SIG-M5 treated with dmso at 0.1 percent for 504 hours (cell line): Measurements from ENCODE around the gene TIPIN.
"Not testable (repeated sequence)": the region's sequence is repeated elsewhere in the genome, so short reads cannot be mapped to it uniquely, and the experiment has no call there.

Experiments
- DNase-seq: peaks from one replicate; lab custom pipeline; 2025; ENCODE audit not compliant: unreplicated experiment; lab: John Stamatoyannopoulos, UW

The TIPIN gene, protein sequence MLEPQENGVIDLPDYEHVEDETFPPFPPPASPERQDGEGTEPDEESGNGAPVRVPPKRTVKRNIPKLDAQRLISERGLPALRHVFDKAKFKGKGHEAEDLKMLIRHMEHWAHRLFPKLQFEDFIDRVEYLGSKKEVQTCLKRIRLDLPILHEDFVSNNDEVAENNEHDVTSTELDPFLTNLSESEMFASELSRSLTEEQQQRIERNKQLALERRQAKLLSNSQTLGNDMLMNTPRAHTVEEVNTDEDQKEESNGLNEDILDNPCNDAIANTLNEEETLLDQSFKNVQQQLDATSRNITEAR

DNA sequence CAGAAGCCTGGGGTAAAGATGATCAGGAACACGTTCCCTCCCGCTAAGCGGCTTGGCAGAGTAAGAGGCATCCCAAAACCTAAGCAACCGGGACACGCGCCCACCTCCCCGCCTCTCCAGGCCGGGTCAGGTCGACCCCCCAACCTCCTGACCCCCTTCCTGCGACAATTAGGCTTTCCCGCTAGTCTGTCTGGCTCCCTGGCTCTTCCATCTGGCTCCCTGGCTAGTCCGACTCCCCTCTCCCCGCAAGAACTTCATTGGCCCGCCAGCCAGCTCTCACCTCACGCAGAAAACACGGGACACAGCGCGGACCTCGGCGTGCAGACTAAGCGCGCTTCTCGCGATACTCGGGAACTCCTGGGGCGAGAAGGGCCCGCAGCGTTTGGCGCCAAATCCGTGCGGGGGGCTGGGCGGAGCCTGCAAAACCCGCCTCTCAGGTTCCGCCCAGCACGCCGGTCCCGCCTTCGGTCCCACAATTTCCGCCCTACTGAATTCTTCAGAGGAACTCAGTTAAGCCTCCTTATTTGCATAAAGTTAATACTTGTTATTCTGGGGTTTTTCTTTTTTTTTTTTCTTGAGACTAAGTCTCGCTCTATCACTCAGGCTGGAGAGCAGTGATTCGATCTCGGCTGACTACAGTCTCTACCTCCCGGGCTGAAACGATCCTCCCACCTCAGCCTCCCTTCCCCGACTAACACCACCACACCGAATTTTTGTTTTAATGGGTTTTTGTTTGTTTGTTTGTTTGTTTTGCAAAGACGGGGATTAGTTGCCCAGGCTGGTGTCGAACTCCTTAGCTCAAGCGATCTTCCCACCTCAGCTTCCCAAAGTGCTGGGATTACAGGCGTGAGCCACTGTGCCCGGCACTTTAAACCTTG, at the start of gene TIPIN:
TSS of gene TIPIN (minus strand) at position 327 of the 878 bp plus-strand sequence. CDS start 3,738 bp downstream, outside the sequence.
- peak; percentile 94 for DNase-seq

DNA sequence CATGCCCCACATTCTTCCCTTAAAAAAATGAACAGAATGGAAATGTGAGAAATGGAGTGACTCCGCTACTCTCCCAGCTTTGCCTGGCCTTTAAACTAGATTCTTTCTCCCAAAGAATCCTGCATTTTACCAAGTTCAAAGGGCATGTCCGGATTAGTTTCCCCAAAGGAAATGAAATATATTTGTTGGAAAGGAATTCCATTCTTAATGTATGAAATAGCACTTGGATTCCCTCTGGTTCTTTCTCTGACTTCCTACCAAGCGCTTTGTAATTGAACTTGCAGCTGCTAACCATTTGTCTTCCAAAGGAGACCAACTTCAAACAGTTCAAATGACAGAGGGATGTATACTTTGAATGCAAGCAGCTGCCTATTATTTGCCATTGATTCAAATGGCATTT, 49.1 kb upstream of the TIPIN start:
- DNase-seq = no peak

DNA sequence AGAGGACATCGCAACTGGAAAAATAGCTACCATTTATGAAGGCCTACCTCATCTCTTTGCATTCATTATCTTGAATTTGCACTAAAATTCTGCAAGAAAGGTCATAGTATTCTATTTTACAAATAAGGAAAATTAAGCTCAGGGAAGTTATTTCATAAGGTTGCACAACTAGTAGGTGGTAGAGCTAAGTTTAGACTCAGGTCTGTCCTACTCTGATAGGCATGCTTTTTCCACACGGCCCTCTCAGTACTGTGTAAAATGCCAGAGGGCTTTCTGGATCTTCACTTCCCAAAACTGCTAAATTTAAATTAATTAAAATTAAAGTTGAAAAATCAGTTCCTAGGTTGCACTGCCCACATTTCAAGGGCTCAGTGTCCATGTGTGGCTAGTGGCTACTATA, 48.5 kb upstream of the TIPIN start:
- no peak for DNase-seq

DNA sequence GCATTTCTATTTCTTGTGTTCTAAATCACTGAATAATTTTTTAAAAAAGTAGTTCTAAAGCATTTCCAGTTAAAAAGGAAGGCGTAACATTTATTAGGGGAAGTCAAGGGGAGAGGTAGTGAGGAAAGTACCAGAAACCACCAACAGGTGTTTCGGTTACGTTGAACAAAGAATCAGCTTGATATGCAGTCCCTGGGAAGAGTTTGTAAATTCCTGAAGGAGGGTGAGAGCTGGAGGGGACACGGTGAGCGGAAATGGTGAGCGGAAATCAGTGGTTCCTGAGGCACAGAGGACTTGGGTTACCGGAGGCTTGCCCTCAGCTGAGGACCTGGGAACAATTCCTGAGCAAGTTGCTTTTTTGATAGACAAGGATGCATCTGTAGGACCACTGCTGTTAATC, 48.0 kb upstream of the TIPIN start:
- DNase-seq = no peak

DNA sequence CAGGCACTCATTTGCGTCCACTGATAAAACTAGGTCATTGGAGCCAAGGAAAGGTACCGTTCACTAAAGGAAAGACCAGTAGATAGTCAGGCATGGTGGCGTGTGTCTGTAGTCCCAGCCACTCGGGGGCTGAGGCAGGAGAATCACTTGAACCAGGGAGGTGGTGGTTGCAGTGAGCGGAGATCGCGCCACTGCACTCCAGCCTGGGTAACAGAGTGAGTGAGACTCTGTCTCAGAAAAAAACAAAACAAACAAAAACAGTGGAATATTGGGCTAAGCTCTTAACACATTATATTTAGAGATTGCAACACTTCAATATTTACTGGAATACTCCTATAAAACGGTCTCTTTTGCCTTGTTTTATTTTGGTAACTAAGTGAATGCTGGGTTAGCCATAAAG, 47.6 kb upstream of the TIPIN start:
- DNase-seq = no peak

DNA sequence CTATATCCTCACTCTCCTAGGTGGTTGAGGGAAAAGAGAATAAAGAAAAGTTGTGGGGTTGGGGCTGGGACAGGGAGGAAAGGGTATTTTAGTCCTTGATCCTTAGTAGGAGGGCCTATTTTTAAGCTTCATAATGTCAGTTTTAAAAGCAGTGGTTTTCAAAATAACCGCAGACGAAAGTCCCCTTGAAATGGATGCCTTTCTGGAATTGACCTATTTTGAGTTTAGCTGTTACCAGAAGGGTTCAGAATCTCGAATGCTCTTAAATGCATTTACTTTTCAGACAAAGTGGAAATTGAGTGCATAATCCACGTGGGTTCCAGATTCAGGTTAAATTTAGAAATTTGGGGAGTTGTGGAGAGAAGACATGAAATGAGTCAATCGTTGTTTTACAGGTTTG, 46.8 kb upstream of the TIPIN start:
- DNase-seq = no peak

DNA sequence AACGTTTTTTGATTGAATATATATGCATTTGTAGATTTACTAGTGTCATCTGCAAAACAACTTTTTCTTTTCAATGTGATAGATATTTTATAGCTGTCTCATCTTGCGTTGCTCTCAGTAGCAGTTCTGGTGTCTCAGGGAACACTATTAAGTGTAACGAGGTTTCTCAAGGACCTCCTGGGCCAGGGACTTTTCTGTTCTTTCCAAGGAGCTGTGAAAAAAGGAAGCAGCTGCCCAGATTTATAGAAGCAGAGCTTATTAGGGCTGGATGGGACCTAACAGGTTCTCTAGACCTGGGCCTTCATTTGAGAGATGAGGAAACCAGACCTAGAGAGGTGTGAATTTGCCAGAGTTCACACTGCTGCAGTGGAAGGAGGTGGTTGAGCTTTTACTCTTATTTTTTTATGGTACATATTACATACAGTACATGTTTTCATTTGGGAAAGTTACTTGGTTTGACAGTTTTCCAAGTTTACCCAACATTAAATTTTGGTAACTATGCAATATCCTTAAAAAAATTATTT, 46.3 kb upstream of the TIPIN start:
- no peak for DNase-seq

DNA sequence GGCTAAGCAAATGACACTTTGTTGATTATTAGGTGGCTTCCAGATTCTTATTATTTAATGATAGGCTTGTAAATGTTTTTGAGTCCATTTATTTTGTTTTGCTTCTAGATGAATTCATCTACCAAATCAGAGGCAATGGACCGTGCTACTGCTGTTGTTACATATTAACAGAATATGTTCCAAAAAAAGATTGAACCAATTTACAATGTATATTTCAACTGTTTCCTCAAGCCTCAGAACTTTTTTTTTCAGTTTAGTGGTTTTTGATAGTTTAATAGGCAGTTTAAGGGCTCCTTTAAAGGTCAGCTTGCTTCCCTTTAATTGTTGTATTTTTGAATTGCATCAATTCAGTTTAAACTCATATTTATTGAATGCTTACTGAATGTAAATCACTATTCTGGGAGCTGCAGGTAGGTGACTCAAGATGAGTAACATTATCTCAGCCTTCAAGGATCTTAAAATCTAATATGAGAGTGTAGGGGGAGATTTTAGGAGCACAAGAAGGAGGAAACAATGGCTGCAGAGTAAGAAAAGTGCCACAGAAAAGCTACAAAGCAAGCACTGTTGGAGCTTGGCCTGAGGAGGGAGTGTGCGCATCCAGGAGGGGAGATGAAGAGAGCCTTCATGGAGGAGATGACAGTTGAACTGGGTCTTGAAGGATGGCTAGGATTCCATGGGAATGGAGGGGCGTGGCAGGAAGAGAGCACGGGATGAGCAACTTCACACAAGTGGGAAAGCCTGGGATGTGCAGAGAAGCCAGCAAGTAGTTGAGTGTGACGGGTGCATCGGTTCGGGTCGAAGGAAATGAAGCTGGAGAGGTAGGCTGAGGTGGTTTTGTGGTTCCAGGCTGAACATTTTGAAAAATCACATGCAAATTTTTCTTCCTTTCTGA, 44.9 kb upstream of the TIPIN start:
- DNase-seq = no peak

DNA sequence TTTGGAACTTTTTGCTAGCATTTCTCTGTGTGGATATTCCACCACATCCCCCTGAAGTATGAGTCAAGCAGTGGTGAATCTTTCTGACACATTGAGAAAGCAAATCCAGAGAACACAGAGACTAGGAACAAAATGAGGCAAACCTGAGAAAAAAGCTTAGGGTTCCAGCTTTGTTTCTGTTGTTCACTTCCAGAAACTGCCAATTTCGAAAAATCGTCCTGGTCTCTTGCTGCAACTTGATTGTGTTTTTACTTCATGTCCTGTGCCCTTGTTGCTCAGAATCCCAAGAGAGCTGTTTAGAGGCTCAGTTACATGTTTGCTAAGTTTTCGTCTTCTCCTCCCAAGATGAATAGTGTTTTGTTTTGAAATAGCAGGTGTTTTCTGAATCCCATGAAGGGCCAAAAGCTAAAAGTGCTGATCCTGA, 43.9 kb upstream of the TIPIN start:
- DNase-seq = no peak

DNA sequence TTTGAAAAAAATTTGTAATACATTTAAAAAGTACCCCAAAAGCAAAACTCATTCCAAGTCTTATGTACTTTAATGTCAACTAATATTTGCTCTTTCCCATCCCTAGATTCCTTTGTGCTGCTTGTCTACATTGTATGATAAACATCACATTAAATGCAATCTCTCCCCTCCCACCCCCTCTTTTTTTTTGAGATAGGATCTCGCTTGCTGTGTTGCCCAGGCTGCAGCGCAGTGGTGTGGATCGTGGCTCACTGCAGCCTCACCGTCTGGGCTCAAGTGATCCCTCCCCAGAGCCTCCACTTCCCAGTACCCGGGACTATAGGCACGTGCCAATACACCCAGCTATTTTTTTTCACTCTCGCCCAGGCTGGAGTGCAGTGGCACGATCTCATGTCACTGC, 42.8 kb upstream of the TIPIN start:
- no peak for DNase-seq

DNA sequence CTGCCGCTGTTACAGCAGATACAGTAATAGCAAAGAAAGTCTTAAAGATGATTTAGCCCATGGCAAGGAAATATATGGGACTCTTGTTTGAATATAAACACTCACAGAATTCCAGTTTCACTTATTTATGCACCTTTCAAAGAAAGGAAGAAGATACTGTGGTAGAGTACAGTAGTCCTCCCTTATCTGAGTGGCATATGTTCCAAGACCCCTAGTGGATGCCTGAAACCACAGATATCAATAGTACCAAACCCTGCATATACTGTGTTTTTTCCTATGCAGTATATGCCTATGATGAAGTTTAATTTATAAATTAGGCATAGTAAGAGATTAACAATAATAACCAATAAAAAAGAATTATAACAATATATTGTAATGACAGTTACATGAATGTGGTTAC, 38.4 kb upstream of the TIPIN start:
- no peak for DNase-seq

DNA sequence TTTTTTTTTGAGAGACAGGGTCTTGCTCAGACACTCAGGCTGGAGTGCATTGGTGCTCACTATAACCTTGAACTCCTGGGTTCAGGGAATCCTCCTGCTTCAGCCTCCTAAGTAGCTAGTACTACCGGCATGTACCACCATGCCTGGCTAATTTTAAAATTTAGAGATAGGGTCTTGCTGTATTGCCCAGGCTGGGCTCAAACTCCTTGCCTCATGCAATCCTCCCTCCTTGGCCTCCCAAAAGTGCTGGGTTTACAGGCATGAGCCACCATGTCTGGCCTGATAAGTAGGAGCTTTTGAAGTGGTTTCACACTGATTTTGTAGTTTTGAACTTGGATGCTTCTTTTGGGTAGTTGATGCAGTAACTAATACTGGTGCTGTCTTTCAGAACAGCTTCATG, 38.0 kb upstream of the TIPIN start:
- no peak for DNase-seq

DNA sequence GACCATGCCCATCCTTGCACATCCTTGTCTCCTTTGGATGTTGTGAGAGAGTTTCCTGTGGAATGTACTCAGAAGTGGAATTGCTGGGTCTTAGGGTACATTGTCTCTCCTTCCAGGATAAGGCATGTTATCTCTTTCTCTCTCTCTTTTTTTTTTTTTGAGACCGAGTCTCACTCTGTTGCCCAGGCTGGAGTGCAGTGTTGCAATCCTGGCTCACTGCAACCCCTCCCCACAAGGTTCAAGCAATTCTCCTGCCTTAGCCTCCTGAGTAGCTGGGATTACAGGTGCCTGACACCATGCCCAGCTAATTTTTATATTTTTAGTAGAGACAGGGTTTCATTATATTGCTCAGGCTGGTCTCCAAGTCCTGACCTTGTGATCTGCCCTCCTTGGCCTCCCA, 36.6 kb upstream of the TIPIN start:
- DNase-seq = not testable (repeated sequence)

DNA sequence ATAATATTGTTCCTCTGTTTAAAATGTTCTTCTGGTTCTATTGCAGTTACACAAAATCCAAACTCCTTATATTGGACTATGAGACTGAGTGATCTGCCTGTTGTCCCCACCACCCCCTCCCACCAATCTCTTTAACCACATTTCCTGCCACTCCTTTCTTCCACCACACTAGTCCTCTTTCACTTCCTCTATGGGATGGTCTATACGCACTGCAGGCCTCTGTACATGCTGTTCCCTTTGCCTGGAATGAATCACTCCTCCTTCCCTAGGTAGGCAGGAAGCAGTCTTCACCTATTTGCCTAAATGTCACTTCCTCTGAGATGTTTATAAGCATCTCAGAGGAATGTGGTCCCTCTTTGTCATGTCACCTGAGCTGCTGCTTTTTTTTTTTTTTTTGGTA, 34.2 kb upstream of the TIPIN start:
- DNase-seq = peak; percentile 91

DNA sequence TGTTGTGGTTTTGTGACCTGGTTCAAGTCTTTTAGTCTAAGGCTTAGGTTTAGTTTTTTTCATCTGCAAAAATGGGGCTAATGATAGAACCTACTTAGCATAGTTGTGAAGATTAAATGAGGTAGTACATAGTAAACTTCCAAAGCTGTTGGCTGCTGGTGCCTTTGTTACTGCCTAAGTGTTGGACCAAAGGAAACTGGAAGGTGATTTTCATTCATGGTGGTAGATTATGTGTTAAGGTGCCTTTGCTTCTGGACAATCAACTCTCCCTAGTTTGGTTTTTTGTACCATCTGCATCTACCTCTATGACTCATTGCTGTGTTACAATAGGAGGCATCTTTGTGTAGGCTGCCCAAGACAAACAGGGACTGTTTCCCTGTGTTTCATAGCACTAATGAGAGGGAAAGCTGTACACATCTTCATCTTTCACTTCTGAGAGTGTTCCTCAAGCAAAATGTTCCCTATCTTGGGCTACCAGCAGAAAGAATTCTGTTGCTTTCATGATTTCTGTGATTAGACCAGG, 33.4 kb upstream of the TIPIN start:
- DNase-seq = peak; percentile 26

DNA sequence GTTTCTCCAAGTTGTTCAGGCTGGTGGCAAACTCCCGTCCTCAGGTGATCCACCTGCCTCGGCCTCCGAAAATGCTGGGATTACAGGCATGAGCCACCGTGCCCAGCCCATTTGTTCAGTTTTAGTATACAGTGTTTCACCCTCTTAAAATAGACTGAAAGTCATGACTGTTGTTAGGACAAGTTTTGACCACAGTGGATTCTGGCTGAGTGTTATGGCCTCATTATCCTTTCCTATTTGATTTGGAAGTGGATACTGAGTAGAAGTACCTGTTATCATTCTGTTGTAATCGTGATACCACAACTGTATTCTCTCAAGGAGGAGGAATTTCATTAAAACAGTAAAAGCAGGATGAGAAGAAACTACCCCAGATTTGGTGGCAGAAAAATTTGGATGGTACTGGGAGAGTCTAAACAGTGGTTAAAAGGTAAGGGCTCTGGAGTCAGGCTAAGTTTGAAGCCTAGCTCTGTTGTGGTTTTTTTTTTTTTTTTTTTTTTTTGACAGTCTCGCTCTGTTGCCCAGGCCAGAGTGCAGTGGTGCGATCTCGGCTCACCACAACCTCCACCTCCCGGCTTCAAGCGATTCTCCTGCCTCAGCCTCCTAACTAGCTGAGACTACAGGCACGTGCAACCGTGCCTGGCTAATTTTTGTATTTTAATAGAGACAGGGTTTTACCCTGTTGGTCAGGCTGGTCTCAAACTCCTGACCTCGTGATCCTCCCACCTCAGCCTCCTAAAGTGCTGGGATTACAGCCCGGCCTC, 32.8 kb upstream of the TIPIN start:
- no peak for DNase-seq

DNA sequence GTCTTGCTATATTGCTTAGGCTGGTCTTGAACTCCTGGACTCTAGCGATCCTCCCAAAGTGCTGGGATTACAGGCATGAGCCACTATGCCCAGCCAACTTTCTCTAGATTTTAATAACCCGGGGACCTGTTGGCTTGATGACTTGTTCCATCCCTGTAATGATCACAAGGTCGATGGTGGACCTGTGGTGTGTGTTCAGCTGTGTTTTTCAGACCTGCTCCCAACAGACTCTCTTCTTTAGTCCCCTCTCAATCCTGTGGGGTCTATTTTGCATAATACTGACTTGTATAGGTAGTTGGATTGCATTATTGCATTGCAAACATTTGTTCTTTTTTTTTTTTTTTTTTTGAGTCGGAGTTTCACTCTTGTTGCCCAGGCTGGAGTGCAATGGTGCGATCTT, 32.1 kb upstream of the TIPIN start:
- DNase-seq = no peak

DNA sequence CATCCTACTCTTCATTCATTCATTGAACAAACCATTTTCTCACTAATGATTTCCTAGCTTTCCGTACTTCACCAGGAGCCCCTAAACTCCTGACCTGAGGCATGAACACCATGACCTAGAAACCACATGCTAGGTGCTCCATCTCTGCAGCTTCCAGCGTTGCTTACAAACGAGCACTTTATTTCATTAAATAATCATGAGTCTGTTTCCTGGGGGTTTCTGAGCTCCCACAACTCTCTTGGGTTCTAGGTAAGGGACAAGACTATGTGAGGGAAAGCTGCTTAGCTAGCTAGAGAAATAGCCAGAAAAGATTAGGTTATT, 31.5 kb upstream of the TIPIN start:
- DNase-seq = no peak

DNA sequence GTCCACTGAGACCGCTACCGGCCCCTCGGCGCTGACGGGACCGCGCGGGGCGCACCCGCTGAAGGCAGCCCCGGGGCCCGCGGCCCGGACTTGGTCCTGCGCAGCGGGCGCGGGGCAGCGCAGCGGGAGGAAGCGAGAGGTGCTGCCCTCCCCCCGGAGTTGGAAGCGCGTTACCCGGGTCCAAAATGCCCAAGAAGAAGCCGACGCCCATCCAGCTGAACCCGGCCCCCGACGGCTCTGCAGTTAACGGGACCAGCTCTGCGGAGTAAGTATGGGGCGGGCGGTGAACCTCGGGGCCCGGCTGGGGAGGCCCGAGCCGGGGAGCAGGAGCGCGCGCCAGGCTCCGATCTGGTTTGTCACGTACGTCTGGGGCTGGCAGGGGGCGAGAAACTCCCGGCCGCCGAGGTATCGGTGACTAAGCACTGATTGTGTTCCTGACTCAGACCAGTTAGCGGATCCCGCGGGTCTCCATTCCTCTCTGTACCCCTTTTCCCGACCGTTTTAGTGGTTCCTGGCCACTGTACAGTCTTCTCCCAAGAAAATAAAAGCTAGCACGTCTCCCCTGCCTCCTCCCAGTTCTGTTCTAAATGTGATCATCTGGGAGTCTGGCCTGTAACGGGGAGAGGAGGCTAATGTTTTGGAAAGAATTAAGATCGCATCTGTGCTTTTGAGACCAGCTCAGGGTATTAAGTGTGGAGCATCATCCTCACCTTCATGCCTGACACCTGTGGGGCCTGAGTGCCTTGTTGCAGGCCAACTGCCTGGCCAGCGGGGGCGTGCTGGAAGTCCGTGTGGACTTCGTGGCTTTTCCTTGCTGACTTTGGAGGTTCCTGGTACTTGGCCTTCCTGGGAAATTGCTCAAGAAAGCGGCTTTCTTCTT, 30.9 kb upstream of the TIPIN start:
- peak; percentile 55 for DNase-seq
